ENCODE data around the gene GINS2.
A peak's percentile ranks its signal among the peaks of the same experiment; 100 is the strongest.

Gene GINS2

DNA sequence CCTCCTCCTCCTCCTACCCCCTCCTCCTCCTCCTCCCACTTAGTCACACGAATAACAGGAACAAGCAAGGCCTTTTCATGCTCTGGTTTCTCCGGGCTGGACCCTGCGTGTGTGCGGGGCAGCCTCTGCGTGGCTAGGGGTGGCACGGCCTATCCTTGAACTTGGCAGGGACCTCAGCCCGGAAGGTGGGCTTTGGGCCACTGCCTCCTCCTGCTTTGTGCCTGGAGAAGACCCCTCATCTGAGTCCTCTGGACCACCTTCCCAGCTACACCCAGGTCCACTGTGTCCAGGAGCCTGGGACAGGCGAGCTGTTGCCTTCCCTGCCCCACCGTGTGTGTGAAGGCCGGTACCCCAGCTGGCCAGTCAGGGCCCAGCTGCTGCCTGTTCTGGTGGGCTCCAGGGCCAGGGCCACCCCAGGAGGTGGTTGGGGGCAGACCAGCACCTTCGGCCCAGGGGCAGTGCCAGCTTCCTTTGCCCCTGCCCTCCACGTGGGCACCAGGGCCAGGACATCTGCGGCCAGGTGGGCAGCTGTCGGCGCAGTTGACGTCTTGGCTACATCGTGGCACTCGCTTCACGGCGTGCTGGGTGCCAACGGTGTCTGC, 35.4 kb downstream of the GINS2 start:
- ATAC-seq: no peak
- TF ChIP-seq GLIS3 (CRISPR knock-in tag; IDR thresholded peaks at IDR 0.05) (no peak), BACH2 (CRISPR knock-in tag; IDR thresholded peaks at IDR 0.05; ENCODE audit: borderline replicate concordance) (no peak), ARNTL (CRISPR knock-in tag; IDR thresholded peaks at IDR 0.05; ENCODE audit: borderline replicate concordance, low read depth) (no peak), ZNF8 (CRISPR knock-in tag; IDR thresholded peaks at IDR 0.05) (no peak), ZFP3 (CRISPR knock-in tag; IDR thresholded peaks at IDR 0.05) (no peak), PPARA (CRISPR knock-in tag; IDR thresholded peaks at IDR 0.05; ENCODE audit: borderline replicate concordance) (no peak), ZNF70 (CRISPR knock-in tag; IDR thresholded peaks at IDR 0.05) (no peak), ZNF565 (CRISPR knock-in tag; conservative IDR thresholded peaks at IDR 0.05; ENCODE audit: low read depth) (no peak)
- TF ChIP-seq, protein P1, sequence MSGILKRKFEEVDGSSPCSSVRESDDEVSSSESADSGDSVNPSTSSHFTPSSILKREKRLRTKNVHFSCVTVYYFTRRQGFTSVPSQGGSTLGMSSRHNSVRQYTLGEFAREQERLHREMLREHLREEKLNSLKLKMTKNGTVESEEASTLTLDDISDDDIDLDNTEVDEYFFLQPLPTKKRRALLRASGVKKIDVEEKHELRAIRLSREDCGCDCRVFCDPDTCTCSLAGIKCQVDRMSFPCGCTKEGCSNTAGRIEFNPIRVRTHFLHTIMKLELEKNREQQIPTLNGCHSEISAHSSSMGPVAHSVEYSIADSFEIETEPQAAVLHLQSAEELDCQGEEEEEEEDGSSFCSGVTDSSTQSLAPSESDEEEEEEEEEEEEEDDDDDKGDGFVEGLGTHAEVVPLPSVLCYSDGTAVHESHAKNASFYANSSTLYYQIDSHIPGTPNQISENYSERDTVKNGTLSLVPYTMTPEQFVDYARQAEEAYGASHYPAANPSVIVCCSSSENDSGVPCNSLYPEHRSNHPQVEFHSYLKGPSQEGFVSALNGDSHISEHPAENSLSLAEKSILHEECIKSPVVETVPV (CRISPR knock-in tag; IDR thresholded peaks at IDR 0.05): no peak

DNA sequence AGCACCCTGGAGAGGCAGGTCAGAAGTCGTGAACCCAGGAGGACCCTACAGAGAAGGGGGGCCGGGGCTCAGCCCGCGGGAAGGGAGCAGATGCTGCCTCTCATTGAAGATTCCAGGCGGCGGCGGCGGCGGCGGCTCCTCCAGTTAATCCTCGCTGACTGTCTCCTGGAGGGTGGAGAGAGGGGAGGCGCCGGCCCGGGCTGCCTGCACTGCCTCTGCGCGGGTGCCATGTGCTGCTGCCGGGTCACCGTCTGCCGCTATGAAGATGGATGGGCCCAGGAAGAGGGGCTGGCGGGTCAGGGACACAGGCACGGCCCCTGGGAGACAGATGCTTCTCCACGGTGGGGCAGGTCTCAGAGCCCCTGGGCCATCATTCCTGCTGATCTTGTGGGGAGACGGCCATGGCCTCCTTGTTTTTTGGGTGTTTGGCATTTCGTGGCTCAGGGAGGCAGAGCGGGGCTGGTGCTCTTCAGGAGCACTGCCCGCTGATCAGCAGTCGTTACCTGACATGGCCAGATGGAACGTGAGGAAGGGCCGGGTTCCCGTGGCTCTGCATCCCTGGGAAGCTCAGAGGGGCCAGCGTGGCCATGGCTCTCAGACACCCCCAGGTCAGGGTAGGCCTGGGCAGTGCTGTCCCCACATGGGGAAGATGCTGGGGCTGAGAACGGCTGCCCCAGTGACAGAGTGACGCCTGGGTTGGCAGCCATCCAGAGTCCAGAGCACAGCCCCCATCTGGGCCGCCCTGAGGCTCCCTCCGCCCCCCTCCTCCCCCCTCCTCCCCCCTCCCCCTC, 36.1 kb downstream of the GINS2 start:
- TF ChIP-seq ESRRG (CRISPR knock-in tag; IDR thresholded peaks at IDR 0.05) (no peak), TCF4 (CRISPR knock-in tag; IDR thresholded peaks at IDR 0.05; ENCODE audit: borderline replicate concordance) (no peak), GLIS3 (CRISPR knock-in tag; IDR thresholded peaks at IDR 0.05) (0 out of 2 replicates have a peak, but pooled peaks have one; percentile 31), ZNF70 (CRISPR knock-in tag; IDR thresholded peaks at IDR 0.05) (peak; percentile 55; the same call in 1 of the 2 replicates), PPARA (CRISPR knock-in tag; IDR thresholded peaks at IDR 0.05; ENCODE audit: borderline replicate concordance) (no peak), OSR1 (CRISPR knock-in tag; IDR thresholded peaks at IDR 0.05) (no peak)
- TF ChIP-seq, protein P2, sequence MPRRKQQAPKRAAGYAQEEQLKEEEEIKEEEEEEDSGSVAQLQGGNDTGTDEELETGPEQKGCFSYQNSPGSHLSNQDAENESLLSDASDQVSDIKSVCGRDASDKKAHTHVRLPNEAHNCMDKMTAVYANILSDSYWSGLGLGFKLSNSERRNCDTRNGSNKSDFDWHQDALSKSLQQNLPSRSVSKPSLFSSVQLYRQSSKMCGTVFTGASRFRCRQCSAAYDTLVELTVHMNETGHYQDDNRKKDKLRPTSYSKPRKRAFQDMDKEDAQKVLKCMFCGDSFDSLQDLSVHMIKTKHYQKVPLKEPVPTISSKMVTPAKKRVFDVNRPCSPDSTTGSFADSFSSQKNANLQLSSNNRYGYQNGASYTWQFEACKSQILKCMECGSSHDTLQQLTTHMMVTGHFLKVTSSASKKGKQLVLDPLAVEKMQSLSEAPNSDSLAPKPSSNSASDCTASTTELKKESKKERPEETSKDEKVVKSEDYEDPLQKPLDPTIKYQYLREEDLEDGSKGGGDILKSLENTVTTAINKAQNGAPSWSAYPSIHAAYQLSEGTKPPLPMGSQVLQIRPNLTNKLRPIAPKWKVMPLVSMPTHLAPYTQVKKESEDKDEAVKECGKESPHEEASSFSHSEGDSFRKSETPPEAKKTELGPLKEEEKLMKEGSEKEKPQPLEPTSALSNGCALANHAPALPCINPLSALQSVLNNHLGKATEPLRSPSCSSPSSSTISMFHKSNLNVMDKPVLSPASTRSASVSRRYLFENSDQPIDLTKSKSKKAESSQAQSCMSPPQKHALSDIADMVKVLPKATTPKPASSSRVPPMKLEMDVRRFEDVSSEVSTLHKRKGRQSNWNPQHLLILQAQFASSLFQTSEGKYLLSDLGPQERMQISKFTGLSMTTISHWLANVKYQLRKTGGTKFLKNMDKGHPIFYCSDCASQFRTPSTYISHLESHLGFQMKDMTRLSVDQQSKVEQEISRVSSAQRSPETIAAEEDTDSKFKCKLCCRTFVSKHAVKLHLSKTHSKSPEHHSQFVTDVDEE (CRISPR knock-in tag; IDR thresholded peaks at IDR 0.05): 0 out of 2 replicates have a peak, but pooled peaks have one; percentile 31
- peak; percentile 88 for ATAC-seq

DNA sequence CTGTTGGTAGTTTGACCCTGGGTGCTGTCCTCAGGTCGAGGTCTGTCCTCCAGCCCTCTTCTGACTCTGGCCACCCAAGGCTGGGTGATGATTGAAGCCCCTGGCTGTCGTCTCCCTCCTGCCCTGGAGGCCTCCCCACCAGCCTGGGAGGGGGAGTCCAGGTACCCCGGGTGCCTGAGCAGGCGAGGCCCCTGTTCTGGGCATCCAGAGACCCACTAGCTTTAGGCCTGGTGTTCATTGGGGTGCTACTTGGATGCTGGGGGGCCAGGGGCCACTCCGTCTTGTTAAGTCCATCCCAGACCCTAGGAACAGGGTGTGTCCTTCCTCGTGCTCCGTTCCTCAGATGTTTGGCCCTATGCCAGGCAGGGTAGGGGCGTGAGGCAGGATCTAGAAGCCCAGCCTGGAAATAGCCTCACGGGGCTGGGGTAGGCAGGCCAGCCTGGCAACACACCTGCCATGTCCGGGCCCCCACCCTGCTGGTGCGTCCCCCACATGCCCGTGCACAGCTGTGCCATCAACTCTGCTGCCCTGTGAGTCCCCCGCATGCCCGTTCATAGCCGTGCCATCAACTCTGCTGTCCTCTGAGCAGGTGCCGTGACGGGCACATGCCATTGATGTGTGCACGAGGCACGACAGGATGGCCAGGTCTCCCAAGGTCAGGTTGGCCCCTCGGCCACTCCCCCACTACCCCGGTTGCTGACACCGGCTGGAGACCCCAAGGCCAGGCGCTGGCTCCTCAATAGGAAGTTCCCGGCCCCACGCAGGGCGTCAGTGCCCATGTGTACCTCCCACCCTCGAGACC, 36.9 kb downstream of the GINS2 start:
- ATAC-seq: peak; percentile 7
- no peak for TF ChIP-seq PPARA (CRISPR knock-in tag; IDR thresholded peaks at IDR 0.05; ENCODE audit: borderline replicate concordance)
- no peak for TF ChIP-seq GLIS3 (CRISPR knock-in tag; IDR thresholded peaks at IDR 0.05)
- no peak for TF ChIP-seq ISL1 (CRISPR knock-in tag; IDR thresholded peaks at IDR 0.05)

DNA sequence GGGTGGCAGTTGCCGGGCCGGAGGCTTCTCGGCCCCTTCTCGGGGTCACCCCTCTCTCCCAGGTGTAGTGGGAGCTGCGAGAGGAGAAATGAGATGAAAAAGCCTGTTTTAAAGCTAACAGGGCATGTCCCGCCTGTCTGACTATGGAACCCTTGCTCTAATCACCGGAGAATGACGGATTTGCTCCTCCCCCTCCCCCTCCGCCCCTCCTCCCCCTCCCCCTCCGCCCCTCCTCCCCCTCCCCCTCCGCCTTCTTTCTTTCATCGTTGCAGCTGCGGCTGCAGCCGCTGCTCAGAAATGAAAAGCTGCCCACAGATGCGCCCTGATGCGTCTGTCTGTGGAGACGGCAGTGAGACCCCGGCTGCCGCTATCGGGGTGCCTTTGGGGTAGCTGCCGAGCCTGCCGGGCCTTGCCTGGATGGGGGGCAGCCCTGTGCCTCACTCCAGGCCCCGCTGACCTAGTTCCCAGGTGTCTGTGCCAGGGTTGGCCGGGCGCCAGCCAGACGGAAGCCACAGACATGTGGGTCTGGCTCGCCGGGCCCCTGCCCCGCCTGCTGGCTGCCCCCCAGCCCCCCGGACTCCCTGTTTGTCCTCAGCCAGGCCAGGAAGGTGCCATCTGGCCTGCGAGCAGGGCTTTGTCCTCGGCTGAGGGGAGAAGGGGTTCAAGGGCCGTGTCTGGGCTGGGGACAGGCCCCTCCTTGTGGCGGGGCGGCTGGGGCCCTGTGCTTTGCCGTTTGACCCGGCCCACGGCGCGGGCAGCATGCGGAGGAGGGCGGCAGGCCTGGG, 37.7 kb downstream of the GINS2 start:
- TF ChIP-seq ZC3H10 (CRISPR knock-in tag; IDR thresholded peaks at IDR 0.05): no peak
- TF ChIP-seq, protein P1 (CRISPR knock-in tag; IDR thresholded peaks at IDR 0.05): no peak
- TF ChIP-seq SNAI2 (CRISPR knock-in tag; IDR thresholded peaks at IDR 0.05): no peak
- TF ChIP-seq, protein P3, sequence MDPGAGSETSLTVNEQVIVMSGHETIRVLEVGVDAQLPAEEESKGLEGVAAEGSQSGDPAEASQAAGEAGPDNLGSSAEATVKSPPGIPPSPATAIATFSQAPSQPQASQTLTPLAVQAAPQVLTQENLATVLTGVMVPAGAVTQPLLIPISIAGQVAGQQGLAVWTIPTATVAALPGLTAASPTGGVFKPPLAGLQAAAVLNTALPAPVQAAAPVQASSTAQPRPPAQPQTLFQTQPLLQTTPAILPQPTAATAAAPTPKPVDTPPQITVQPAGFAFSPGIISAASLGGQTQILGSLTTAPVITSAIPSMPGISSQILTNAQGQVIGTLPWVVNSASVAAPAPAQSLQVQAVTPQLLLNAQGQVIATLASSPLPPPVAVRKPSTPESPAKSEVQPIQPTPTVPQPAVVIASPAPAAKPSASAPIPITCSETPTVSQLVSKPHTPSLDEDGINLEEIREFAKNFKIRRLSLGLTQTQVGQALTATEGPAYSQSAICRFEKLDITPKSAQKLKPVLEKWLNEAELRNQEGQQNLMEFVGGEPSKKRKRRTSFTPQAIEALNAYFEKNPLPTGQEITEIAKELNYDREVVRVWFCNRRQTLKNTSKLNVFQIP (CRISPR knock-in tag; IDR thresholded peaks at IDR 0.05; ENCODE audit: borderline replicate concordance, low read depth): no peak
- TF ChIP-seq BACH2 (CRISPR knock-in tag; IDR thresholded peaks at IDR 0.05; ENCODE audit: borderline replicate concordance): no peak
- TF ChIP-seq RARB (CRISPR knock-in tag; IDR thresholded peaks at IDR 0.05): no peak
- TF ChIP-seq, protein P2 (CRISPR knock-in tag; IDR thresholded peaks at IDR 0.05): no peak
- no peak; the same call in 2 of the 3 replicates for ATAC-seq
